ENCODE measurements around the gene SPSB1. TPM values are rescaled to one million over a fixed set of nuclear protein-coding genes. Genes with fewer than 3 reads are reported as not detected.

SPSB1 gene
- total and polyA plus RNA-seq, 12 donors: 1.4 to 14.0 (median 9.9) TPM

- no peak for TF ChIP-seq POLR2A (IDR thresholded peaks at IDR 0.05)
- TF ChIP-seq CTCF (IDR thresholded peaks at IDR 0.05): no peak
- Histone ChIP-seq H3K4me3 (no peak overlapping the region), H3K27me3 (no peaks in the 10 kb centered on the region), H3K36me3 (replicated peaks in 1 of 2) (no peaks in the 10 kb centered on the region), H3K27ac (no peak overlapping the region), H3K4me1 (replicated peaks in 1 of 2) (peaks cover 10 to 28% of the 10 kb centered on the region in 2 donors), H3K9me3 (replicated peaks in 1 of 3) (no peaks in the 10 kb centered on the region)
- DNase-seq: no peak
- intact Hi-C loops (cut with DNase I): no loop called here
- WGBS, 4 donors: 78 to 83% (median 79%) methylated on average over 5 of the region's 5 CpGs
Observed at GRCh38 chr1:9278116-9278515, 14.6 kb upstream of the SPSB1 start.

DNA sequence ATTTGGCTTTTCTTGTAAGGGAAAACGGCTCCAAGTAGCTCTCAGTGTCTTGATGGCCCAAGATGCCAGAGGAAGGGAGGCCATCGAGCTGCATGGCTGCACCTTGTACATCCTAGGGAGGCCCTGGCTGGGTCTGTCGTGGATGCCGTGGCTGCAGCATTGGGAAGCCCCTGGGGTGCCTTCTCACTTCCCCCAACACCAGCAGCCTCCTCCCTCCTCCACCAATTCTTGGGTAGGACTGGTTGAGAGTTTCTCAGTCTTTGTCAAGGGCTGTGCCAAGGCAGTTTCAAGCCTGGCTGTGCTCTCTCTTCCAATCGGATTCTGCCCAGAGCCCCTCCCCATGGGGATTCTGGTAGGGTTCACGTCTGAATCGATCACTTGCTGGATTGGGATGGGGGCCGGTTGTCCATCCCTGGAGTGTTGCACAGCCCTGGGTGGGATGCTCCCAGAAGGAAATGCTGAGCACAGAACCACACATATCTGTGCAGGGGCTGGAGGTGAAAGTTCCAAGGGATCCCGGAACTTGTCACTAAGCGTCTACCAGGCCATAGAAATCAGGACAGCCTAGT is 14.0 kb upstream of the SPSB1 start:
- no peak for DNase-seq
- TF ChIP-seq CTCF (IDR thresholded peaks at IDR 0.05) (no peak), POLR2A (IDR thresholded peaks at IDR 0.05) (no peak)
- intact Hi-C loops (cut with DNase I): no loop called here
- no peaks in the 10 kb centered on the region for H3K27me3 ChIP-seq
- no peak overlapping the region for H3K4me3 ChIP-seq
- no peaks in the 10 kb centered on the region for H3K36me3 ChIP-seq (replicated peaks in 1 of 2)
- 81 to 95% (median 89%) methylated on average over 7 to 10 of the region's 10 CpGs for WGBS, 4 donors
- no peaks in the 10 kb centered on the region for H3K9me3 ChIP-seq (replicated peaks in 1 of 3)
- peaks cover 10 to 28% of the 10 kb centered on the region in 2 donors for H3K4me1 ChIP-seq (replicated peaks in 1 of 2)
- no peak overlapping the region for H3K27ac ChIP-seq

DNA sequence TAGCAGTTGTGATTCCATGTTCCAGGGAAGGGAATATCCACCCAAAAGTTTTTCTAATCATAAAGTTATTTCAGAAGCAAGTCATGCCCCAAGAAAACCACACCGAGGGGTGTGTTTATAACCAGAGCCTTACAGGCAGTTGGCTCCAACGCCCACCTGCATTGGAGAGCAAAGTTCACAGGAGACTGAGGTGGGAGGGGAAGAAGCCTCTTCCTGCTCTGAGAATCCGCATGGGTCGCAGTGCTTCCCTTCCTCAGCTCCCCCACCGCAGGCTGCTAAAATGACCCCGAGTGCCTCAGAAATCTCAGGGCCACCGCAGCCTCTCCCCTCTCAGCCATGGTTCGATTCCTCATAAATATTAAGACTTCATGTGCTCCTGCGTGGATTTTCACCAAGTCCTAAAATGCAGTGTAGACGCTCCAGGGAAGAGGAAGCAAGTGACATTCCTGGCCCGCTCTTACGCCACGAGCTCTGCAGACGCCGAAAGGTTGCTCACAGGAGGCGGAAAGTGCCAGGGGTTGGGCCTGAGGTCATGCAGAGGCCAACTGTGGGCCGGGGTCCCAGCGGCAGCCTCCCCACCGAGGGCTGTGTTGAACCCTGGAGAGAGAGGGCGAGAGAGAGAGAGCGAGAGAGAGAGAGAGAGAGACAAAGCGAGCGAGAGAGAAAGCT is 13.4 kb upstream of the SPSB1 start:
- H3K27ac ChIP-seq: peak overlapping the region in 2 of 5 donors; percentile 15 to 21
- no peak for TF ChIP-seq POLR2A (IDR thresholded peaks at IDR 0.05)
- TF ChIP-seq CTCF (IDR thresholded peaks at IDR 0.05): no peak
- peak in 1 of 7 donors; percentile 31 for DNase-seq

GRCh38 chr1:9280015-9280860 is 12.5 kb upstream of the SPSB1 start:
- H3K4me3 ChIP-seq: peak overlapping the region in 1 of 4 donors; percentile 28
- no peaks in the 10 kb centered on the region for H3K9me3 ChIP-seq (replicated peaks in 1 of 3)
- intact Hi-C loops (cut with DNase I): loop anchor here in 1 of 2 donors (10.0 kb wide), 1 partner anchor 175 kb away; no protein-coding TSS in a partner anchor
- peak overlapping the region in 3 of 5 donors; percentile 15 to 75 (median 60) for H3K27ac ChIP-seq
- TF ChIP-seq POLR2A (IDR thresholded peaks at IDR 0.05): peak in 1 of 2 donors; percentile 41
- TF ChIP-seq CTCF (IDR thresholded peaks at IDR 0.05): no peak
- peak; percentile 73 to 94 (median 89) for DNase-seq
- H3K27me3 ChIP-seq: no peaks in the 10 kb centered on the region
- peaks cover 10 to 25% of the 10 kb centered on the region in 2 donors for H3K4me1 ChIP-seq (replicated peaks in 1 of 2)
- WGBS, 4 donors: 19 to 24% (median 22%) methylated on average over 16 to 36 of the region's 36 CpGs
- no peaks in the 10 kb centered on the region for H3K36me3 ChIP-seq (replicated peaks in 1 of 2)

More for the DNA sequence above, 13.4 kb upstream of the SPSB1 start:
- no peaks in the 10 kb centered on the region for H3K9me3 ChIP-seq (replicated peaks in 1 of 3)
- peaks cover 10 to 28% of the 10 kb centered on the region in 2 donors for H3K4me1 ChIP-seq (replicated peaks in 1 of 2)
- no peaks in the 10 kb centered on the region for H3K27me3 ChIP-seq
- intact Hi-C loops (cut with DNase I): no loop called here
- 51 to 63% (median 57%) methylated on average over 22 to 23 of the region's 23 CpGs for WGBS, 4 donors
- no peaks in the 10 kb centered on the region for H3K36me3 ChIP-seq (replicated peaks in 1 of 2)
- H3K4me3 ChIP-seq: no peak overlapping the region
